ENCODE results near the gene SLC2A5.

The SLC2A5 gene

GRCh38 chr1:9066945-9067807 lies 2.3 kb downstream of the SLC2A5 start:
- TF ChIP-seq POLR2AphosphoS5 (IDR thresholded peaks at IDR 0.05; ENCODE audit: low read depth, low read length) (no peak), REST (IDR thresholded peaks at IDR 0.05; ENCODE audit: insufficient read depth in 1 of 2, low read depth in 2 of 2, low read length in 2 of 2) (no peak), SIN3A (IDR thresholded peaks at IDR 0.05; ENCODE audit: borderline replicate concordance, insufficient read depth, low read length) (peak; percentile 41; the same call in 1 of the 2 replicates), TAF1 (IDR thresholded peaks at IDR 0.05; ENCODE audit: borderline replicate concordance, insufficient read depth, low read length) (no peak)

DNA sequence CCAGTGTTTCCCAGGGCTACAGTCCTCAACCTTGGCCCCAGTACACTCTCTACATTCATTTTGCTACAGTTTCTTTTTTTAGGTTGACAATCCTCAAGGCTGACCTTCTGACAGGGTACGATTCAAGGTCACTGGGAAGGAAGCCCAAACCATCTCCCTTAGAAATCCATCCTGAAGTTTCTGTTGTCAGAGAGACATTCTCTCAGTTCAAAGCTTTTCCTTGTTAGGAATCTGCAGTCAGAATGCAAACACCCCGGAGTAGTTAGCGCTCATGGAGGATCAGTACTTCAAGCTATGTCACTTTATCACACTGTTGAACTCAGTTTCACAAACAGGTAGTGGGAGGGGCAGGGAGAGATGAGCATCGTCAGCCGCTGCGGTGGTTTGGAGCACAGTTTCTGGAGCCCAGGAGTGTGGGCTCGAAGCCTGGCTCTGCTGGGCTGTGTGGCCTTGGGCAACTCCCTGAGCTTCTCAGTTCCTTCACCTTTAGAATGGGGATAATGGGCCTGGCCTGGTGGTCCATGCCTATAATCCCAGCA lies 4.2 kb downstream of the SLC2A5 start:
- TF ChIP-seq POLR2AphosphoS5 (IDR thresholded peaks at IDR 0.05; ENCODE audit: low read depth, low read length), result no peak
- no peak for TF ChIP-seq FOXP2 (optimal IDR thresholded peaks at IDR 0.05; ENCODE audit: borderline replicate concordance, extremely low read depth, extremely low read length, insufficient read depth)
- TF ChIP-seq REST (IDR thresholded peaks at IDR 0.05; ENCODE audit: insufficient read depth in 1 of 2, low read depth in 2 of 2, low read length in 2 of 2), result no peak
- TF ChIP-seq SIN3A (IDR thresholded peaks at IDR 0.05; ENCODE audit: borderline replicate concordance, insufficient read depth, low read length), result no peak
- no peak for TF ChIP-seq TAF1 (IDR thresholded peaks at IDR 0.05; ENCODE audit: borderline replicate concordance, insufficient read depth, low read length)

- no peak for TF ChIP-seq FOXP2 (optimal IDR thresholded peaks at IDR 0.05; ENCODE audit: borderline replicate concordance, extremely low read depth, extremely low read length, insufficient read depth)
- no peak for TF ChIP-seq TAF1 (IDR thresholded peaks at IDR 0.05; ENCODE audit: borderline replicate concordance, insufficient read depth, low read length)
These were observed 6.6 kb downstream of the SLC2A5 start for GRCh38 chr1:9062846-9063245.

DNA sequence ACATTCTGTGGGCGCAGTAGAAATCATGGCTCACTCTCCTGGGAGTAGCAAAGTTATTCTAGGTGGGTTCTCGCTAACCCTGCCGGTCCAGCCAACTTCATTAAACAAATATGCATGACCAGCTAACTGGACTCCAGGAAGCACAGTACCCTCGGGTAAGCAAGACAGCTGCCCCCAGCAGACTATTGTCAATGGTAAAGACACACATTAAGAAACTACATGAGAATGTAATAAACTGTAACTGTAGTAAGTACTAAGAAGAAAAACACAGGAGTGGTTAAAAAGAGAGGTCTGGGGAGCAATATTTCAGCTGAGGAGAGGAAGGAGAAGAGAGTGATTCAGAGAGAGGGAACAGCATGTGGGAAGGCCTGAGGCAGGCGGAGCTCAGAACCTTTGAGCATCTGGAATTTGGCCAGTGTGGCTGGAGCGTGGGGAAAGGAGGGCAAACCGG lies 7.4 kb downstream of the SLC2A5 start:
- TF ChIP-seq SIN3A (IDR thresholded peaks at IDR 0.05; ENCODE audit: borderline replicate concordance, insufficient read depth, low read length) (no peak), TAF1 (IDR thresholded peaks at IDR 0.05; ENCODE audit: borderline replicate concordance, insufficient read depth, low read length) (no peak), POLR2AphosphoS5 (IDR thresholded peaks at IDR 0.05; ENCODE audit: low read depth, low read length) (no peak), REST (IDR thresholded peaks at IDR 0.05; ENCODE audit: insufficient read depth in 1 of 2, low read depth in 2 of 2, low read length in 2 of 2) (no peak), FOXP2 (optimal IDR thresholded peaks at IDR 0.05; ENCODE audit: borderline replicate concordance, extremely low read depth, extremely low read length, insufficient read depth) (no peak)

- TF ChIP-seq REST (IDR thresholded peaks at IDR 0.05; ENCODE audit: insufficient read depth in 1 of 2, low read depth in 2 of 2, low read length in 2 of 2), result no peak
- no peak for TF ChIP-seq POLR2AphosphoS5 (IDR thresholded peaks at IDR 0.05; ENCODE audit: low read depth, low read length)
- TF ChIP-seq TAF1 (IDR thresholded peaks at IDR 0.05; ENCODE audit: borderline replicate concordance, insufficient read depth, low read length), result no peak
- no peak for TF ChIP-seq FOXP2 (optimal IDR thresholded peaks at IDR 0.05; ENCODE audit: borderline replicate concordance, extremely low read depth, extremely low read length, insufficient read depth)
- TF ChIP-seq SIN3A (IDR thresholded peaks at IDR 0.05; ENCODE audit: borderline replicate concordance, insufficient read depth, low read length), result no peak
These were observed 8.0 kb downstream of the SLC2A5 start for GRCh38 chr1:9061252-9061960.

Data from PFSK-1 (cell line).